Activated naive CD8-positive, alpha-beta T cell treated with anti-CD3 and anti-CD28 coated beads for 36 hours (primary cell): ENCODE results near the gene LRRC23. TPM values are rescaled to one million over a fixed set of nuclear protein-coding genes. Genes with fewer than 3 reads are reported as not detected.

Experiments
- DNase-seq: peaks from one replicate; pipeline ENCODE4 v3.0.0; 2021
- H3K27ac Mint-ChIP-seq: one replicate; pipeline ENCODE4 v1.8.0; 2022; ENCODE audit warnings: mild to moderate bottlenecking, moderate library complexity, mixed read lengths
- H3K27me3 Mint-ChIP-seq: one replicate; pipeline ENCODE4 v1.8.0; 2022; ENCODE audit warnings: mild to moderate bottlenecking, mixed read lengths
- H3K36me3 Mint-ChIP-seq: one replicate; pipeline ENCODE4 v1.8.0; 2021; ENCODE audit warnings: mild to moderate bottlenecking, mixed read lengths
- H3K4me1 Mint-ChIP-seq: one replicate; pipeline ENCODE4 v1.8.0; 2021; ENCODE audit warnings: mixed read lengths
- H3K4me3 Mint-ChIP-seq: one replicate; pipeline ENCODE4 v1.8.0; 2022; ENCODE audit warnings: mild to moderate bottlenecking, moderate library complexity, mixed read lengths
- H3K9me3 Mint-ChIP-seq: one replicate; pipeline ENCODE4 v1.8.0; 2022; ENCODE audit warnings: mixed read lengths
- total RNA-seq, 2 experiments: library from RNA; stranded (reverse); gene quantifications; one replicate each; pipeline ENCODE4 v1.2.3, GENCODE V29; 2021

The LRRC23 gene
- total RNA-seq, 2 experiments from 2014 or later, result 3.0 to 4.1 TPM

GRCh38 chr12:6925540-6926279, 21.1 kb downstream of the LRRC23 start:
- peaks cover 39% of the 10 kb centered on the region for H3K4me1 Mint-ChIP-seq
- H3K9me3 Mint-ChIP-seq, result no peaks in the 10 kb centered on the region
- peak overlapping the region; percentile 15 for H3K4me3 Mint-ChIP-seq
- no peak overlapping the region for H3K27ac Mint-ChIP-seq
- H3K27me3 Mint-ChIP-seq, result no peaks in the 10 kb centered on the region
- H3K36me3 Mint-ChIP-seq, result peaks cover 3% of the 10 kb centered on the region
- DNase-seq, result no peak

GRCh38 chr12:6927379-6928021, 22.9 kb downstream of the LRRC23 start, which contains the start of gene ATN1:
TSS of gene ATN1 (plus strand) at chr12:6927959. CDS start at chr12:6934002, 6,043 bp downstream.
- peaks cover 47% of the 10 kb centered on the region for H3K4me1 Mint-ChIP-seq
- H3K27me3 Mint-ChIP-seq, result no peaks in the 10 kb centered on the region
- H3K9me3 Mint-ChIP-seq, result no peaks in the 10 kb centered on the region
- peak within 1 kb of the TSS; percentile 90 for H3K4me3 Mint-ChIP-seq
- peak; percentile 50 for DNase-seq
- H3K36me3 Mint-ChIP-seq, result peaks cover 4% of the 10 kb centered on the region
- H3K27ac Mint-ChIP-seq, result peak within 1 kb of the TSS; percentile 88

GRCh38 chr12:6928022-6928702, 23.5 kb downstream of the LRRC23 start:
- Mint-ChIP-seq H3K27ac (peak overlapping the region; percentile 81), H3K27me3 (no peaks in the 10 kb centered on the region), H3K4me3 (peak overlapping the region; percentile 89), H3K36me3 (peaks cover 7% of the 10 kb centered on the region), H3K9me3 (no peaks in the 10 kb centered on the region), H3K4me1 (peaks cover 51% of the 10 kb centered on the region)
- DNase-seq, result no peak

GRCh38 chr12:6928703-6929407, 24.2 kb downstream of the LRRC23 start:
- peaks cover 57% of the 10 kb centered on the region for H3K4me1 Mint-ChIP-seq
- H3K4me3 Mint-ChIP-seq, result peak overlapping the region; percentile 89
- H3K27me3 Mint-ChIP-seq, result no peaks in the 10 kb centered on the region
- no peak for DNase-seq
- H3K27ac Mint-ChIP-seq, result peak overlapping the region; percentile 81
- no peaks in the 10 kb centered on the region for H3K9me3 Mint-ChIP-seq
- H3K36me3 Mint-ChIP-seq, result peaks cover 7% of the 10 kb centered on the region

GRCh38 chr12:6929466-6930452, 25.1 kb downstream of the LRRC23 start:
- H3K9me3 Mint-ChIP-seq, result no peaks in the 10 kb centered on the region

GRCh38 chr12:6932766-6933165, 28.1 kb downstream of the LRRC23 start:
- Mint-ChIP-seq H3K4me1 (peaks cover 66% of the 10 kb centered on the region), H3K27ac (peak overlapping the region; percentile 59), H3K36me3 (peaks cover 32% of the 10 kb centered on the region), H3K4me3 (no peak overlapping the region), H3K9me3 (no peaks in the 10 kb centered on the region), H3K27me3 (no peaks in the 10 kb centered on the region)
- DNase-seq, result no peak

More at GRCh38 chr12:6929466-6930452, 25.1 kb downstream of the LRRC23 start:
- no peaks in the 10 kb centered on the region for H3K27me3 Mint-ChIP-seq
- H3K4me3 Mint-ChIP-seq, result peak overlapping the region; percentile 89
- DNase-seq, result no peak
- H3K4me1 Mint-ChIP-seq, result peaks cover 59% of the 10 kb centered on the region
- H3K27ac Mint-ChIP-seq, result peak overlapping the region; percentile 60
- H3K36me3 Mint-ChIP-seq, result peaks cover 14% of the 10 kb centered on the region

GRCh38 chr12:6934110-6934509, 29.5 kb downstream of the LRRC23 start:
- no peak for DNase-seq
- Mint-ChIP-seq H3K4me1 (peaks cover 65% of the 10 kb centered on the region), H3K27me3 (no peaks in the 10 kb centered on the region), H3K9me3 (no peaks in the 10 kb centered on the region), H3K36me3 (peaks cover 35% of the 10 kb centered on the region), H3K4me3 (no peak overlapping the region), H3K27ac (peak overlapping the region; percentile 77)

- no peaks in the 10 kb centered on the region for H3K9me3 Mint-ChIP-seq
- H3K4me1 Mint-ChIP-seq, result peaks cover 59% of the 10 kb centered on the region
- peak overlapping the region; percentile 96 for H3K4me3 Mint-ChIP-seq
- H3K27ac Mint-ChIP-seq, result peak overlapping the region; percentile 99
- no peaks in the 10 kb centered on the region for H3K27me3 Mint-ChIP-seq
- DNase-seq, result no peak
- peaks cover 41% of the 10 kb centered on the region for H3K36me3 Mint-ChIP-seq
These were observed 31.0 kb downstream of the LRRC23 start for GRCh38 chr12:6935371-6936193.

GRCh38 chr12:6936194-6936635, 31.6 kb downstream of the LRRC23 start:
- Mint-ChIP-seq H3K36me3 (peaks cover 41% of the 10 kb centered on the region), H3K4me1 (peaks cover 54% of the 10 kb centered on the region), H3K27ac (peak overlapping the region; percentile 99), H3K4me3 (peak overlapping the region; percentile 96), H3K9me3 (no peaks in the 10 kb centered on the region), H3K27me3 (no peaks in the 10 kb centered on the region)
- no peak for DNase-seq

- peaks cover 41% of the 10 kb centered on the region for H3K36me3 Mint-ChIP-seq
- no peaks in the 10 kb centered on the region for H3K27me3 Mint-ChIP-seq
- no peaks in the 10 kb centered on the region for H3K9me3 Mint-ChIP-seq
- peak overlapping the region; percentile 96 for H3K4me3 Mint-ChIP-seq
- H3K27ac Mint-ChIP-seq, result peak overlapping the region; percentile 99
- DNase-seq, result peak; percentile 84
- H3K4me1 Mint-ChIP-seq, result peaks cover 52% of the 10 kb centered on the region
These were observed 32.2 kb downstream of the LRRC23 start for GRCh38 chr12:6936636-6937480.

- Mint-ChIP-seq H3K27ac (peak overlapping the region; percentile 99), H3K4me1 (peaks cover 52% of the 10 kb centered on the region), H3K36me3 (peaks cover 40% of the 10 kb centered on the region), H3K4me3 (peak overlapping the region; percentile 96), H3K9me3 (no peaks in the 10 kb centered on the region), H3K27me3 (no peaks in the 10 kb centered on the region)
- peak; percentile 94 for DNase-seq
These were observed 33.1 kb downstream of the LRRC23 start for GRCh38 chr12:6937481-6938352.
